Stomach (tissue), 9 donors: ENCODE data around the gene ELP4. TPM values are rescaled to one million over a fixed set of nuclear protein-coding genes. Genes with fewer than 3 reads are reported as not detected.

Experiments used
- DNase-seq, 2 donors: peaks; one replicate each; pipeline versions ENCODE4 v3.0.0 to v3.0.0-alpha.2; 2013 to 2019
- H3K27ac ChIP-seq, 5 donors: fragments of 200-600 bp in 4 of 5; sonication (generic) in 4 of 5; one replicate each; pipeline ENCODE4 v1.5.1; 2013 to 2019; ENCODE audit warnings: mild to moderate bottlenecking in 1 of 5, moderate library complexity in 1 of 5
- H3K27me3 ChIP-seq, 3 donors: fragments of 200-600 bp; sonication (generic); one replicate each; pipeline ENCODE4 v1.5.1; 2017 to 2019; ENCODE audit warnings: mixed run types in 1 of 3
- H3K36me3 ChIP-seq, 4 donors: fragments of 200-600 bp; sonication (generic); 1 replicate in 3 of 4; 2 replicates in 1 of 4; pipeline ENCODE4 v1.5.1; 2016 to 2019
- H3K4me1 ChIP-seq, 4 donors: fragments of 200-600 bp; sonication (generic); one replicate each; pipeline ENCODE4 v1.5.1; 2016 to 2019
- H3K4me3 ChIP-seq, 4 donors: fragments of 200-600 bp; sonication (generic) in 3 of 4; one replicate each; pipeline ENCODE4 v1.5.1; 2016 to 2019; ENCODE audit warnings: mild to moderate bottlenecking in 1 of 4
- H3K9me3 ChIP-seq, 4 donors: fragments of 200-600 bp; sonication (generic); one replicate each; pipeline ENCODE4 v1.5.1; 2016 to 2019
- EP300 ChIP-seq: sonication (generic); formaldehyde crosslinking; IDR thresholded peaks from one replicate; pipeline ENCODE4 v1.6.1; 2017; ENCODE audit warnings: antibody characterized with exemption
- POLR2A ChIP-seq, 4 donors: fragments of 450-650 bp; IDR thresholded peaks; one replicate each; pipeline ENCODE4 v1.6.1; 2016; ENCODE audit warnings: antibody characterized with exemption in 4 of 4, control low read depth in 2 of 4, mild to moderate bottlenecking in 1 of 4, moderate library complexity in 1 of 4
- POLR2AphosphoS5 ChIP-seq, 3 donors: sonication (generic); formaldehyde crosslinking; IDR thresholded peaks; one replicate each; pipeline ENCODE4 v1.6.1; 2016; ENCODE audit warnings: antibody characterized with exemption in 3 of 3
- WGBS, 5 donors: extraction: QIAGEN DNeasy Blood & Tissue Kit in 3 of 5; methylation state at CpG; one replicate each; pipeline versions ENCODE4 v1.1.5 to v1.1.7; 2013 to 2018; 5-methylcytosine and 5-hydroxymethylcytosine counted together
- intact Hi-C: fragments of 100-400 bp; cut with DNase I; formaldehyde crosslinking; loops from one replicate; pipeline ENCODE4 v1.15.1; 2023; ENCODE audit warnings: low total_unique reads
- polyA plus RNA-seq, 3 donors: library from polyadenylated mRNA; stranded (reverse); fragments of 200-250 nt; gene quantifications; one replicate each; pipeline ENCODE4 v1.2.3, GENCODE V29; 2013
- total RNA-seq, 5 donors: library from RNA; depleted of rRNA; stranded (reverse); fragments of >200 nt; gene quantifications; one replicate each; pipeline versions ENCODE4 v1.1.0 to v1.2.3, GENCODE V29; 2014 to 2016
- TF ChIP-seq, protein P1 (sequence below), 7 experiments: fragments of 450-650 bp in 4 of 7; fragments of 200-600 bp in 3 of 7; sonication (generic) in 3 of 7; IDR thresholded peaks; one replicate each; pipeline ENCODE4 v1.5.1; 2016 to 2019; ENCODE audit warnings: antibody characterized with exemption in 7 of 7, control low read depth in 2 of 7, mild to moderate bottlenecking in 1 of 7
- donor health status: healthy with polysubstance abuse.
- donor health status: Bipolar disorder and iron deficiency.
- donor health status: healthy.

The ELP4 gene
- total and polyA plus RNA-seq, 8 donors, result 8.3 to 70.0 (median 20.9) TPM

DNA sequence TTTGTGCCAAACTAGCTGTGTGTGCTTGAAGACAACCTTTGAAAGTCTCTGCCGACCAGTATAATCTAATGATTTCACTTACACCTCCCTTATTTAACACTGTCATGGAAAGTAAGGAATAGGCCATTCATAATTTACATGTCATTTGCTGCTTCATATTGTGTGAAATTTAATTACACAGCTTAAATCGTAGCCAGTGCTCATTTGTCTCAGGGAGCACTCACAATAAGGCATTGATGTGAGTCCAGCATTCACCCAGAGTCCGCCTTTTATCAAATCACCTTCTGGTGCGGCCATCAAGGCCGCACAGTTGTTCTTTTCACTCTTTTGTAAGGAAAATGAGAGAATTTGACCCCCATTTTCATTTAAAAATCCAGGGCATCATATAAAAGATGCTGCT, 254.7 kb downstream of the ELP4 start:
- intact Hi-C loops, result no loop called here
- Histone ChIP-seq H3K4me1 (no peaks in the 10 kb centered on the region), H3K27me3 (no peaks in the 10 kb centered on the region), H3K36me3 (no peaks in the 10 kb centered on the region), H3K27ac (no peak overlapping the region), H3K4me3 (no peak overlapping the region), H3K9me3 (no peaks in the 10 kb centered on the region)
- WGBS, 5 donors, result 89 to 93% (median 92%) methylated on average over 5 of the region's 5 CpGs
- TF ChIP-seq POLR2AphosphoS5 (IDR thresholded peaks at IDR 0.05) (no peak), POLR2A (IDR thresholded peaks at IDR 0.05) (no peak), EP300 (no peak)
- TF ChIP-seq, protein P1, sequence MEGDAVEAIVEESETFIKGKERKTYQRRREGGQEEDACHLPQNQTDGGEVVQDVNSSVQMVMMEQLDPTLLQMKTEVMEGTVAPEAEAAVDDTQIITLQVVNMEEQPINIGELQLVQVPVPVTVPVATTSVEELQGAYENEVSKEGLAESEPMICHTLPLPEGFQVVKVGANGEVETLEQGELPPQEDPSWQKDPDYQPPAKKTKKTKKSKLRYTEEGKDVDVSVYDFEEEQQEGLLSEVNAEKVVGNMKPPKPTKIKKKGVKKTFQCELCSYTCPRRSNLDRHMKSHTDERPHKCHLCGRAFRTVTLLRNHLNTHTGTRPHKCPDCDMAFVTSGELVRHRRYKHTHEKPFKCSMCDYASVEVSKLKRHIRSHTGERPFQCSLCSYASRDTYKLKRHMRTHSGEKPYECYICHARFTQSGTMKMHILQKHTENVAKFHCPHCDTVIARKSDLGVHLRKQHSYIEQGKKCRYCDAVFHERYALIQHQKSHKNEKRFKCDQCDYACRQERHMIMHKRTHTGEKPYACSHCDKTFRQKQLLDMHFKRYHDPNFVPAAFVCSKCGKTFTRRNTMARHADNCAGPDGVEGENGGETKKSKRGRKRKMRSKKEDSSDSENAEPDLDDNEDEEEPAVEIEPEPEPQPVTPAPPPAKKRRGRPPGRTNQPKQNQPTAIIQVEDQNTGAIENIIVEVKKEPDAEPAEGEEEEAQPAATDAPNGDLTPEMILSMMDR (IDR thresholded peaks at IDR 0.05), result no peak
- DNase-seq, result no peak

DNA sequence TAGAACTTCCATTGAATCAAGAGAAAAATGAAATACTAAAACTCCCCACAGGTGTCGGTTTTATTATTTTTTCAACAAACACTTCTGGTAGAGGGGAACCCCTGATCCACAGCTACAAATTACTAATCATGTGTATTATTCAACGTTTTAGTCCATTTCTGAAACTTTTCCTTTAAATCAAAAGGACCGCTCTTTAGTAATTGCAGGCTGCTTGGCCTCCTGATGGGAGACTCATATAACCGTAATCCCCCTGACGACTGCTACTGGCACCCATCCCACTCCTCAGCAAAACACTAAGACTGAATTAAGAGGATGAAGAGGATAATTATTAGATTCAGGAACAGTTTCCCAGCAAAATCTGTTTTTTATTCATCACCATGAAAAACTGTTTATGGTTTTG, 255.2 kb downstream of the ELP4 start:
- H3K4me1 ChIP-seq, result no peaks in the 10 kb centered on the region
- H3K27ac ChIP-seq, result no peak overlapping the region
- H3K4me3 ChIP-seq, result no peak overlapping the region
- no peaks in the 10 kb centered on the region for H3K27me3 ChIP-seq
- H3K9me3 ChIP-seq, result no peaks in the 10 kb centered on the region
- intact Hi-C loops, result no loop called here
- no peaks in the 10 kb centered on the region for H3K36me3 ChIP-seq
- 82 to 89% (median 82%) methylated on average over 5 of the region's 5 CpGs for WGBS, 5 donors
- TF ChIP-seq, protein P1 (IDR thresholded peaks at IDR 0.05), result no peak
- TF ChIP-seq POLR2A (IDR thresholded peaks at IDR 0.05), result no peak
- no peak for TF ChIP-seq POLR2AphosphoS5 (IDR thresholded peaks at IDR 0.05)
- no peak for TF ChIP-seq EP300
- no peak for DNase-seq

DNA sequence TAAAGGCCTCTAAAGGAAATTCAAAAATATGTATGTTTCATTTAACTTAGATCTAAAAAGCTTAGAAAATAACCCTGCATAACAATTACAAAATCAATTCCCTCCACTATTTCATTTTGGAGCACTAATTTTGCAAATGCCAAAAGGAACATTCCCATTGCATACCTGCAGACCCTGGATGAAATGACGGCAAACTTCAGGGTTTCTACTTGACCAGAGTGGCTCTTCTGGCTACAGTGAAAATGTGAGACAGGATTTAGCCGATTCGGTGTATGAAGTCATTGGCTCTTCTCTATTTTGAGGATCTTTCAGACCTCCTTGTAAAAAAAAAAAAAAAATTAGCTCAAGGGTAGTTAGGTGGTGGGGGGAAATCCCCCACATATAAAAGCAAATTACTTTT, 257.5 kb downstream of the ELP4 start:
- no peak for DNase-seq
- H3K4me3 ChIP-seq, result no peak overlapping the region
- no peaks in the 10 kb centered on the region for H3K9me3 ChIP-seq
- H3K27me3 ChIP-seq, result no peaks in the 10 kb centered on the region
- H3K36me3 ChIP-seq, result no peaks in the 10 kb centered on the region
- no peaks in the 10 kb centered on the region for H3K4me1 ChIP-seq
- intact Hi-C loops, result no loop called here
- no peak overlapping the region for H3K27ac ChIP-seq
- WGBS, 5 donors, result 93 to 98% (median 96%) methylated on average over 3 of the region's 3 CpGs
- TF ChIP-seq POLR2AphosphoS5 (IDR thresholded peaks at IDR 0.05) (no peak), POLR2A (IDR thresholded peaks at IDR 0.05) (no peak), EP300 (no peak)
- TF ChIP-seq, protein P1 (IDR thresholded peaks at IDR 0.05), result no peak

DNA sequence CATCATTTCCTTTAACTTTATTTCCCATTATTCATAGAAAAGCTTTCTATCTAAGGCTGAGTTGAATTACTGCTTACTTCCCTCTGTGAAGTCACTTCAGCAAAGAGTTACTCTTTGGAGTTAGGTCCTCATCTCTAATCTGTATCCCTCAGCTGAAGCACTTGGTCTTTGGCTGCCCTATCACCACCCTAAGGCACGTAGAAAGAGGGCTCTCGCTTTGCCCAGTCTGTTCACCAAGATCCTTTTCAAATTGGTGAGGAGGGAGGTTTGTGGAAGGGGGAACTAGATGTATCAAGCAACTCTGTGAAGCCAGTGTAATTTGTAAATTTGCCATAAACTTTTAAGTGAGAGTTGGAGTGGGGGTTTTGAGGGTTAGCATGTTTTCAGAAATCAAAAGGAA, 258.1 kb downstream of the ELP4 start:
- H3K27me3 ChIP-seq, result no peaks in the 10 kb centered on the region
- H3K4me3 ChIP-seq, result no peak overlapping the region
- no peaks in the 10 kb centered on the region for H3K4me1 ChIP-seq
- H3K27ac ChIP-seq, result no peak overlapping the region
- DNase-seq, result no peak
- intact Hi-C loops, result no loop called here
- no peak for TF ChIP-seq POLR2AphosphoS5 (IDR thresholded peaks at IDR 0.05)
- TF ChIP-seq, protein P1 (IDR thresholded peaks at IDR 0.05), result no peak
- no peak for TF ChIP-seq POLR2A (IDR thresholded peaks at IDR 0.05)
- no peak for TF ChIP-seq EP300
- H3K36me3 ChIP-seq, result no peaks in the 10 kb centered on the region
- H3K9me3 ChIP-seq, result no peaks in the 10 kb centered on the region
- WGBS, 5 donors, result 88 to 100% (median 91%) methylated on average over 2 of the region's 2 CpGs
